Stomach smooth muscle (tissue), 2 donors: Measurements from ENCODE around the gene SH2B2.

Source experiments
- H3K27ac ChIP-seq: one replicate; pipeline ENCODE4 v1.7.0; 2013; ENCODE audit warnings: mild to moderate bottlenecking, low read length, inconsistent platforms
- H3K27me3 ChIP-seq, 2 donors: one replicate each; pipeline ENCODE4 v1.7.0; 2013; ENCODE audit warnings: low read length in 2 of 2; ENCODE audit not compliant: insufficient read depth in 2 of 2, control insufficient read depth in 1 of 2
- H3K36me3 ChIP-seq, 2 donors: one replicate each; pipeline ENCODE4 v1.7.0; 2013; ENCODE audit warnings: low read length in 2 of 2; ENCODE audit not compliant: control insufficient read depth in 2 of 2, insufficient read depth in 2 of 2
- H3K4me1 ChIP-seq: one replicate; pipeline ENCODE4 v1.7.0; 2013; ENCODE audit warnings: low read length; ENCODE audit not compliant: control insufficient read depth, insufficient read depth
- H3K4me3 ChIP-seq, 2 donors: one replicate each; pipeline ENCODE4 v1.7.0; 2013; ENCODE audit warnings: low read length in 2 of 2
- H3K9ac ChIP-seq, 2 donors: one replicate each; pipeline ENCODE4 v1.7.0; 2013; ENCODE audit warnings: low read length in 2 of 2, mild to moderate bottlenecking in 1 of 2
- H3K9me3 ChIP-seq, 2 donors: one replicate each; pipeline ENCODE4 v1.7.0; 2013; ENCODE audit warnings: low read length in 2 of 2; ENCODE audit not compliant: control insufficient read depth in 2 of 2
- donor health status: healthy.
- donor health status: Pancreatic carcinoma.

Gene SH2B2

GRCh38 chr7:102280521-102280920 is 6.1 kb upstream of the SH2B2 start:
- no peak overlapping the region for H3K9ac ChIP-seq
- no peaks in the 10 kb centered on the region for H3K36me3 ChIP-seq
- no peak overlapping the region for H3K4me3 ChIP-seq
- H3K27ac ChIP-seq = no peak overlapping the region
- no peaks in the 10 kb centered on the region for H3K27me3 ChIP-seq
- no peaks in the 10 kb centered on the region for H3K4me1 ChIP-seq
- H3K9me3 ChIP-seq = no peaks in the 10 kb centered on the region

GRCh38 chr7:102281785-102282184 is 4.9 kb upstream of the SH2B2 start:
- H3K9ac ChIP-seq = no peak overlapping the region
- no peaks in the 10 kb centered on the region for H3K9me3 ChIP-seq
- no peak overlapping the region for H3K27ac ChIP-seq
- no peaks in the 10 kb centered on the region for H3K27me3 ChIP-seq
- H3K4me1 ChIP-seq = peaks cover 8% of the 10 kb centered on the region
- no peak overlapping the region for H3K4me3 ChIP-seq
- H3K36me3 ChIP-seq = no peaks in the 10 kb centered on the region

GRCh38 chr7:102282465-102283362 is 4.0 kb upstream of the SH2B2 start:
- Histone ChIP-seq H3K27me3 (no peaks in the 10 kb centered on the region), H3K9me3 (no peaks in the 10 kb centered on the region), H3K36me3 (no peaks in the 10 kb centered on the region)

GRCh38 chr7:102283477-102284189 is 3.0 kb upstream of the SH2B2 start:
- H3K9ac ChIP-seq = no peak overlapping the region
- no peak overlapping the region for H3K4me3 ChIP-seq
- H3K27me3 ChIP-seq = no peaks in the 10 kb centered on the region
- no peaks in the 10 kb centered on the region for H3K9me3 ChIP-seq
- H3K36me3 ChIP-seq = no peaks in the 10 kb centered on the region
- peaks cover 21% of the 10 kb centered on the region for H3K4me1 ChIP-seq
- no peak overlapping the region for H3K27ac ChIP-seq

More at GRCh38 chr7:102282465-102283362, 4.0 kb upstream of the SH2B2 start:
- Histone ChIP-seq H3K4me3 (no peak overlapping the region), H3K27ac (no peak overlapping the region), H3K4me1 (peaks cover 15% of the 10 kb centered on the region), H3K9ac (no peak overlapping the region)

GRCh38 chr7:102284399-102284798 is 2.3 kb upstream of the SH2B2 start:
- Histone ChIP-seq H3K4me1 (peaks cover 21% of the 10 kb centered on the region), H3K4me3 (no peak overlapping the region), H3K9ac (no peak overlapping the region), H3K9me3 (no peaks in the 10 kb centered on the region), H3K27ac (no peak overlapping the region), H3K36me3 (no peaks in the 10 kb centered on the region), H3K27me3 (no peaks in the 10 kb centered on the region)

GRCh38 chr7:102284891-102285539 is 1.7 kb upstream of the SH2B2 start:
- H3K4me3 ChIP-seq = peak overlapping the region in 1 of 2 donors; percentile 8
- H3K9me3 ChIP-seq = no peaks in the 10 kb centered on the region
- H3K36me3 ChIP-seq = no peaks in the 10 kb centered on the region
- H3K27ac ChIP-seq = no peak overlapping the region
- H3K27me3 ChIP-seq = no peaks in the 10 kb centered on the region
- H3K4me1 ChIP-seq = peaks cover 21% of the 10 kb centered on the region
- no peak overlapping the region for H3K9ac ChIP-seq

GRCh38 chr7:102285540-102286236 is 980 bp upstream of the SH2B2 start:
- Histone ChIP-seq H3K4me3 (peak overlapping the region in 1 of 2 donors; percentile 77), H3K4me1 (peaks cover 21% of the 10 kb centered on the region), H3K27ac (peak overlapping the region; percentile 62), H3K27me3 (no peaks in the 10 kb centered on the region), H3K9ac (peak overlapping the region in 1 of 2 donors; percentile 62), H3K36me3 (no peaks in the 10 kb centered on the region), H3K9me3 (no peaks in the 10 kb centered on the region)

GRCh38 chr7:102287111-102287980 is 678 bp downstream of the SH2B2 start:
- no peak overlapping the region for H3K27ac ChIP-seq
- no peaks in the 10 kb centered on the region for H3K27me3 ChIP-seq
- no peaks in the 10 kb centered on the region for H3K9me3 ChIP-seq
- H3K9ac ChIP-seq = peak overlapping the region; percentile 51 to 62
- no peaks in the 10 kb centered on the region for H3K36me3 ChIP-seq
- peaks cover 21% of the 10 kb centered on the region for H3K4me1 ChIP-seq
- peak overlapping the region; percentile 77 to 79 for H3K4me3 ChIP-seq

GRCh38 chr7:102287981-102288278 is 1.3 kb downstream of the SH2B2 start:
- Histone ChIP-seq H3K4me3 (peak overlapping the region; percentile 77 to 79), H3K36me3 (no peaks in the 10 kb centered on the region), H3K27ac (no peak overlapping the region), H3K4me1 (peaks cover 21% of the 10 kb centered on the region), H3K9me3 (no peaks in the 10 kb centered on the region), H3K27me3 (no peaks in the 10 kb centered on the region), H3K9ac (peak overlapping the region; percentile 42 to 62)
